ENCODE results near the gene PGLYRP4. TPM values are rescaled to one million over a fixed set of nuclear protein-coding genes. Genes with fewer than 3 reads are reported as not detected.

PGLYRP4 gene
- total and polyA plus RNA-seq, 2 of the 4 experiments (the other 2 are of a cell fraction): not detected

DNA sequence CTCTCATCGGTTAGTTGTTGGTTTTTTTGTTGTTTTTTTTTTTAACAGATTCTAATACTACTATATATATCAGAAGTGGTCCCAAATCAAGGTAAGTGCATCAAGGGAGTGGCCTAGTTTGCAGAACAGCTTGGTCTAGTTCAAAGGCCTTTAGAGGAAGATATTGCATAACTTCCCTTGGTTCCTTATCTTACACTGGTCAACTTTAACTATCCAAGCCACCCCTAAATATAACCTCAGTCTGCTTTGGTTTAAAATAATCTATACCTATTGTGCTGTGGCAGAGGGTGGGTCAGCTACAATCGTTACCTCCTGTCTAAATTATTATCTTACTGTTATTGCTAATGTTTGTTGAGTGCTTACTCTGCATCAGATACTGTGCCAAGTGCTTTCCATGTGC is 19.9 kb upstream of the PGLYRP4 start:
- peaks cover 2% of the 10 kb centered on the region for H3K27me3 ChIP-seq (ENCODE audit: control insufficient read depth, insufficient read depth, low read length)
- no peak overlapping the region for H2BK5ac ChIP-seq (ENCODE audit: low read depth, low read length, poor library complexity, severe bottlenecking)
- in situ Hi-C loops (cut with MboI; ENCODE audit: low sequenced_read_pairs) (no loop called here), dilution Hi-C loops (cut with HindIII; ENCODE audit: low sequenced_read_pairs, unreplicated experiment) (no loop called here), intact Hi-C loops (cut with micrococcal nuclease) (no loop called here)
- H3K56ac ChIP-seq (ENCODE audit: extremely low read depth, insufficient read depth, low read length): no peak overlapping the region
- no peak overlapping the region for H2AK5ac ChIP-seq (ENCODE audit: low read depth, low read length)
- H3K4me1 ChIP-seq (ENCODE audit: control insufficient read depth, insufficient read depth, low read length): no peaks in the 10 kb centered on the region
- DNase-seq (no peak), ATAC-seq (ENCODE audit: low read depth) (no peak)
- H3K18ac ChIP-seq (ENCODE audit: low read depth, low read length): no peak overlapping the region
- no peak overlapping the region for H2AK9ac ChIP-seq (replicated peaks; ENCODE audit: low read depth, low read length, poor library complexity)
- H3K4ac ChIP-seq (ENCODE audit: low read depth, low read length): no peak overlapping the region
- CTCF ChIA-PET: interaction anchor here (1.0 kb wide), 1 partner anchor 17 kb away, joined by 3 read pairs; no protein-coding TSS in a partner anchor
- H3K9ac ChIP-seq (ENCODE audit: low read depth, low read length): no peak overlapping the region
- H2AFZ ChIP-seq (replicated peaks; ENCODE audit: low read length, poor library complexity): no peak overlapping the region
- H4K5ac ChIP-seq (ENCODE audit: low read depth, low read length): no peak overlapping the region
- no peak overlapping the region for H4K8ac ChIP-seq (ENCODE audit: low read depth in 2 of 2, low read length in 2 of 2)
- H2BK15ac ChIP-seq (ENCODE audit: low read depth, low read length): no peak overlapping the region
- H3K4me3 ChIP-seq (ENCODE audit: insufficient read depth, low read depth, low read length): no peak overlapping the region
- POLR2A ChIA-PET (ENCODE audit: unreplicated experiment): no interaction called here
- H3K36me3 ChIP-seq (ENCODE audit: control insufficient read depth, insufficient read depth, low read length): no peaks in the 10 kb centered on the region
- no peaks in the 10 kb centered on the region for H3K9me1 ChIP-seq (ENCODE audit: insufficient read depth, low read length)
- no peak overlapping the region for H2BK120ac ChIP-seq (ENCODE audit: low read depth, low read length)
- no peak for TF ChIP-seq MAZ (IDR thresholded peaks at IDR 0.05; ENCODE audit: borderline replicate concordance, low read depth, low read length)
- TF ChIP-seq NFE2L2 (IDR thresholded peaks at IDR 0.05; ENCODE audit: low read depth, low read length): no peak
- TF ChIP-seq RAD21 (IDR thresholded peaks at IDR 0.05; ENCODE audit: low read length): no peak
- TF ChIP-seq MAFK (IDR thresholded peaks at IDR 0.05; ENCODE audit: low read depth, low read length): no peak
- no peak for TF ChIP-seq CEBPB (IDR thresholded peaks at IDR 0.05; ENCODE audit: low read depth, low read length)
- no peak for TF ChIP-seq CHD1 (IDR thresholded peaks at IDR 0.05; ENCODE audit: low read depth, low read length)
- TF ChIP-seq FOS (IDR thresholded peaks at IDR 0.05; ENCODE audit: low read depth, low read length): no peak
- TF ChIP-seq, protein P1, sequence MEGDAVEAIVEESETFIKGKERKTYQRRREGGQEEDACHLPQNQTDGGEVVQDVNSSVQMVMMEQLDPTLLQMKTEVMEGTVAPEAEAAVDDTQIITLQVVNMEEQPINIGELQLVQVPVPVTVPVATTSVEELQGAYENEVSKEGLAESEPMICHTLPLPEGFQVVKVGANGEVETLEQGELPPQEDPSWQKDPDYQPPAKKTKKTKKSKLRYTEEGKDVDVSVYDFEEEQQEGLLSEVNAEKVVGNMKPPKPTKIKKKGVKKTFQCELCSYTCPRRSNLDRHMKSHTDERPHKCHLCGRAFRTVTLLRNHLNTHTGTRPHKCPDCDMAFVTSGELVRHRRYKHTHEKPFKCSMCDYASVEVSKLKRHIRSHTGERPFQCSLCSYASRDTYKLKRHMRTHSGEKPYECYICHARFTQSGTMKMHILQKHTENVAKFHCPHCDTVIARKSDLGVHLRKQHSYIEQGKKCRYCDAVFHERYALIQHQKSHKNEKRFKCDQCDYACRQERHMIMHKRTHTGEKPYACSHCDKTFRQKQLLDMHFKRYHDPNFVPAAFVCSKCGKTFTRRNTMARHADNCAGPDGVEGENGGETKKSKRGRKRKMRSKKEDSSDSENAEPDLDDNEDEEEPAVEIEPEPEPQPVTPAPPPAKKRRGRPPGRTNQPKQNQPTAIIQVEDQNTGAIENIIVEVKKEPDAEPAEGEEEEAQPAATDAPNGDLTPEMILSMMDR (conservative IDR thresholded peaks at IDR 0.05; ENCODE audit: low read depth, low read length): no peak
- no peak for TF ChIP-seq MXI1 (IDR thresholded peaks at IDR 0.05; ENCODE audit: borderline replicate concordance, low read depth, low read length)
- TF ChIP-seq, protein P2, sequence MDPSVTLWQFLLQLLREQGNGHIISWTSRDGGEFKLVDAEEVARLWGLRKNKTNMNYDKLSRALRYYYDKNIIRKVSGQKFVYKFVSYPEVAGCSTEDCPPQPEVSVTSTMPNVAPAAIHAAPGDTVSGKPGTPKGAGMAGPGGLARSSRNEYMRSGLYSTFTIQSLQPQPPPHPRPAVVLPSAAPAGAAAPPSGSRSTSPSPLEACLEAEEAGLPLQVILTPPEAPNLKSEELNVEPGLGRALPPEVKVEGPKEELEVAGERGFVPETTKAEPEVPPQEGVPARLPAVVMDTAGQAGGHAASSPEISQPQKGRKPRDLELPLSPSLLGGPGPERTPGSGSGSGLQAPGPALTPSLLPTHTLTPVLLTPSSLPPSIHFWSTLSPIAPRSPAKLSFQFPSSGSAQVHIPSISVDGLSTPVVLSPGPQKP (IDR thresholded peaks at IDR 0.05; ENCODE audit: borderline replicate concordance, low read depth, low read length): no peak
- TF ChIP-seq POLR2A (IDR thresholded peaks at IDR 0.05; ENCODE audit: low read depth, low read length): no peak
- TF ChIP-seq RCOR1 (IDR thresholded peaks at IDR 0.05; ENCODE audit: insufficient replicate concordance, low read length): no peak
- TF ChIP-seq SMC3 (IDR thresholded peaks at IDR 0.05; ENCODE audit: low read depth, low read length): no peak
- TF ChIP-seq, protein P3, sequence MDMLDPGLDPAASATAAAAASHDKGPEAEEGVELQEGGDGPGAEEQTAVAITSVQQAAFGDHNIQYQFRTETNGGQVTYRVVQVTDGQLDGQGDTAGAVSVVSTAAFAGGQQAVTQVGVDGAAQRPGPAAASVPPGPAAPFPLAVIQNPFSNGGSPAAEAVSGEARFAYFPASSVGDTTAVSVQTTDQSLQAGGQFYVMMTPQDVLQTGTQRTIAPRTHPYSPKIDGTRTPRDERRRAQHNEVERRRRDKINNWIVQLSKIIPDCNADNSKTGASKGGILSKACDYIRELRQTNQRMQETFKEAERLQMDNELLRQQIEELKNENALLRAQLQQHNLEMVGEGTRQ (IDR thresholded peaks at IDR 0.05; ENCODE audit: low read depth, low read length): no peak
- TF ChIP-seq BHLHE40 (IDR thresholded peaks at IDR 0.05; ENCODE audit: low read depth, low read length): no peak
- TF ChIP-seq RFX5 (IDR thresholded peaks at IDR 0.05; ENCODE audit: low read depth, low read length): no peak
- H3K23ac ChIP-seq (ENCODE audit: low read depth, low read length): no peak overlapping the region
- H3K14ac ChIP-seq (replicated peaks; ENCODE audit: low read depth, low read length): no peak overlapping the region
- WGBS, 2 experiments (ENCODE audit: extremely low coverage in 2 of 2, insufficient read length in 1 of 2): no CpG with 5 or more reads among the region's 2 CpGs
- H3K79me1 ChIP-seq (ENCODE audit: low read depth in 1 of 2, low read length in 2 of 2): no peaks in the 10 kb centered on the region
- no peak overlapping the region for H2BK20ac ChIP-seq (ENCODE audit: low read depth, low read length)
- no peak overlapping the region for H4K91ac ChIP-seq (ENCODE audit: insufficient read depth, low read depth, low read length)
- no peaks in the 10 kb centered on the region for H4K20me1 ChIP-seq (ENCODE audit: insufficient read depth, low read length)
- H3K9me3 ChIP-seq (ENCODE audit: control insufficient read depth, insufficient read depth, low read length): no peaks in the 10 kb centered on the region
- no peak overlapping the region for H3K27ac ChIP-seq (ENCODE audit: insufficient read depth, low read length)
- H3K4me2 ChIP-seq (ENCODE audit: low read depth, low read length): no peak overlapping the region
- no TSS peak for BruUV-seq (replicated peaks)
